ENCODE measurements around the gene KLHL9. TPM values are rescaled to one million over a fixed set of nuclear protein-coding genes. Genes with fewer than 3 reads are reported as not detected.

Gene KLHL9
- total RNA-seq, 1 experiment from 2014 or later = 8.9 TPM

DNA sequence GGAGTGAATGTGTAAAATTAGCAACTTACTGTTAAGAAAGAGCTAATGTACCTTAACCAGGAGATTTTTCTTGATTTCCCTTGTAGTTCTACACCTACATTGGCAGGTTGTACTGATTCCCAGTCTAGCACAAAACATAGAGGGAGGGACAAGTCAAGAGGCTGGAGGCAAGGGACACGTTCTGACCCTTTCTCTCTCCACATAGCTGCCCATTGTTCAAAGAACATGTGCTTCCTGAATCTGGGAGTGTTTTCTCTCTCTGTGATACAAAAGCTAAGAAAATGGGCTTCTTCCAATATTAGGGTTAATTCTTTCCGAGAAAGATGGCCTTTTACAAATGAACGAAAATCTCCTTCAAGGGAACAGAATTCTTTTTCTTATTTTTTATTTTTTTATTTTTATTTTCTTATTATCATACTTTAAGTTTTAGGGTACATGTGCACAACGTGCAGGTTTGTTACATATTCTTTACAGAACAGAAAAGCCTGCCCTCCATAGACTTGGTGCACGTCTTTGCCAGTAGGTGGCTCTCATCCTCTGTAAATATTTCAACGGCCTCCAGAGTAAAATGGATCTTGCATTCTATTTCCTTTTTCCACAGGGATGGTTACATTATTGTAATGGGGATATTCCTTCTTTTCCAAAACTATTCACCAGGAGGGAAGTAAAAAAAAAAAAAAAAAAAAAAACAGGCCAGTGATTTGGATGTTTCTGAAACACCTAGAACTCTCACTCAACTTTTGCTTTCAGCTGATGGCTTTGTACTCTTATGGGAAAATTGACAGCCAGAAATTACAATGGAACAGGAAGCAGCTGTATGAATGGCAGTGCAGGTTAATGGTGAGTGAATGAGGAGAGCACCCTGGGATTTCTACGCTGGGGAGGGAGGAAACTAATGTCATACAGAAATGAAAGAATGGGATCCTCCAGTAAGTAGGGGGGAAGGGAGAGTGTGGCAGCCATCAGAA, 17.0 kb downstream of the KLHL9 start:
- BruUV-seq (replicated peaks) = no TSS peak
- ChIA-PET POLR2A (ENCODE audit: low non-redundant PET) (no interaction called here), CTCF (interaction anchor here (0.6 to 0.7 kb wide), 2 partner anchors 137 to 470 kb away, joined by 5 to 9 read pairs; no protein-coding TSS in a partner anchor)
- no peak for TF ChIP-seq EZH2 (IDR thresholded peaks at IDR 0.05; ENCODE audit: borderline replicate concordance, low read depth, low read length, poor library complexity, severe bottlenecking)
- TF ChIP-seq, protein P1, sequence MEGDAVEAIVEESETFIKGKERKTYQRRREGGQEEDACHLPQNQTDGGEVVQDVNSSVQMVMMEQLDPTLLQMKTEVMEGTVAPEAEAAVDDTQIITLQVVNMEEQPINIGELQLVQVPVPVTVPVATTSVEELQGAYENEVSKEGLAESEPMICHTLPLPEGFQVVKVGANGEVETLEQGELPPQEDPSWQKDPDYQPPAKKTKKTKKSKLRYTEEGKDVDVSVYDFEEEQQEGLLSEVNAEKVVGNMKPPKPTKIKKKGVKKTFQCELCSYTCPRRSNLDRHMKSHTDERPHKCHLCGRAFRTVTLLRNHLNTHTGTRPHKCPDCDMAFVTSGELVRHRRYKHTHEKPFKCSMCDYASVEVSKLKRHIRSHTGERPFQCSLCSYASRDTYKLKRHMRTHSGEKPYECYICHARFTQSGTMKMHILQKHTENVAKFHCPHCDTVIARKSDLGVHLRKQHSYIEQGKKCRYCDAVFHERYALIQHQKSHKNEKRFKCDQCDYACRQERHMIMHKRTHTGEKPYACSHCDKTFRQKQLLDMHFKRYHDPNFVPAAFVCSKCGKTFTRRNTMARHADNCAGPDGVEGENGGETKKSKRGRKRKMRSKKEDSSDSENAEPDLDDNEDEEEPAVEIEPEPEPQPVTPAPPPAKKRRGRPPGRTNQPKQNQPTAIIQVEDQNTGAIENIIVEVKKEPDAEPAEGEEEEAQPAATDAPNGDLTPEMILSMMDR (conservative IDR thresholded peaks at IDR 0.05; ENCODE audit: low read depth, low read length) = peak; percentile 57
- Histone ChIP-seq H3K9me3 (ENCODE audit: low read depth, low read length, poor library complexity, severe bottlenecking) (no peaks in the 10 kb centered on the region), H3K4me1 (ENCODE audit: insufficient read depth, low read length, poor library complexity, severe bottlenecking) (no peaks in the 10 kb centered on the region), H3K27ac (ENCODE audit: low read depth, low read length, poor library complexity, severe bottlenecking) (no peak overlapping the region), H3K36me3 (ENCODE audit: insufficient read depth, low read length, poor library complexity, severe bottlenecking) (no peaks in the 10 kb centered on the region), H3K4me3 (ENCODE audit: low read depth, low read length, poor library complexity, severe bottlenecking) (no peak overlapping the region), H3K27me3 (replicated peaks; ENCODE audit: insufficient read depth, low read depth, low read length, poor library complexity) (peaks cover 6% of the 10 kb centered on the region)
- intact Hi-C loops (cut with micrococcal nuclease; ENCODE audit: unreplicated experiment) = loop anchor here (5.0 kb wide), 2 partner anchors 139 to 469 kb away; no protein-coding TSS in a partner anchor
- peak; percentile 33 for DNase-seq (ENCODE audit: low spot score)

DNA sequence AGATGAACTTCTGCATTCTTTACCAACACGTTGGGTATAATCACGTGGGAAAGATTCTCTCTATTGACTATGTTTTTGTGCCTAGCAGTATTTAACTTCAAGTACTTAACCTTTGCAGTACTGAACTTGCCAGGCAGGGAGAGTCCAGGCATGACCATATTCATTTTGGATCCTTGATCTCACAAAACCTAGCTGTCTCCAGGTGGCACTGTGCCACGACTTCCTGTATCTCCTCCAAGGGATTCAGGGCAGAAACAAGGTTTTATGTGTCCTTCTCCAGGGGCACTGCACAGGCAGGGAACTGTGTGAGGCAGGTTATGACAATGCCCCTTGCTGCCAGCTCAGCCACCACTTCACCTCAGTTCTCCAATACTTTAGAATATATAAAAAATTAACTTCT, 18.3 kb downstream of the KLHL9 start:
- Histone ChIP-seq H3K27me3 (replicated peaks; ENCODE audit: insufficient read depth, low read depth, low read length, poor library complexity) (peaks cover 6% of the 10 kb centered on the region), H3K4me1 (ENCODE audit: insufficient read depth, low read length, poor library complexity, severe bottlenecking) (no peaks in the 10 kb centered on the region), H3K36me3 (ENCODE audit: insufficient read depth, low read length, poor library complexity, severe bottlenecking) (no peaks in the 10 kb centered on the region), H3K4me3 (ENCODE audit: low read depth, low read length, poor library complexity, severe bottlenecking) (no peak overlapping the region), H3K27ac (ENCODE audit: low read depth, low read length, poor library complexity, severe bottlenecking) (no peak overlapping the region), H3K9me3 (ENCODE audit: low read depth, low read length, poor library complexity, severe bottlenecking) (no peaks in the 10 kb centered on the region)
- TF ChIP-seq EZH2 (IDR thresholded peaks at IDR 0.05; ENCODE audit: borderline replicate concordance, low read depth, low read length, poor library complexity, severe bottlenecking) = no peak
- TF ChIP-seq, protein P1 (conservative IDR thresholded peaks at IDR 0.05; ENCODE audit: low read depth, low read length) = no peak
- BruUV-seq (replicated peaks) = no TSS peak
- POLR2A ChIA-PET (ENCODE audit: low non-redundant PET) = no interaction called here
- DNase-seq (ENCODE audit: low spot score) = no peak
- intact Hi-C loops (cut with micrococcal nuclease; ENCODE audit: unreplicated experiment) = loop anchor here (5.0 kb wide), 2 partner anchors 140 to 470 kb away; no protein-coding TSS in a partner anchor
- CTCF ChIA-PET = no interaction called here

DNA sequence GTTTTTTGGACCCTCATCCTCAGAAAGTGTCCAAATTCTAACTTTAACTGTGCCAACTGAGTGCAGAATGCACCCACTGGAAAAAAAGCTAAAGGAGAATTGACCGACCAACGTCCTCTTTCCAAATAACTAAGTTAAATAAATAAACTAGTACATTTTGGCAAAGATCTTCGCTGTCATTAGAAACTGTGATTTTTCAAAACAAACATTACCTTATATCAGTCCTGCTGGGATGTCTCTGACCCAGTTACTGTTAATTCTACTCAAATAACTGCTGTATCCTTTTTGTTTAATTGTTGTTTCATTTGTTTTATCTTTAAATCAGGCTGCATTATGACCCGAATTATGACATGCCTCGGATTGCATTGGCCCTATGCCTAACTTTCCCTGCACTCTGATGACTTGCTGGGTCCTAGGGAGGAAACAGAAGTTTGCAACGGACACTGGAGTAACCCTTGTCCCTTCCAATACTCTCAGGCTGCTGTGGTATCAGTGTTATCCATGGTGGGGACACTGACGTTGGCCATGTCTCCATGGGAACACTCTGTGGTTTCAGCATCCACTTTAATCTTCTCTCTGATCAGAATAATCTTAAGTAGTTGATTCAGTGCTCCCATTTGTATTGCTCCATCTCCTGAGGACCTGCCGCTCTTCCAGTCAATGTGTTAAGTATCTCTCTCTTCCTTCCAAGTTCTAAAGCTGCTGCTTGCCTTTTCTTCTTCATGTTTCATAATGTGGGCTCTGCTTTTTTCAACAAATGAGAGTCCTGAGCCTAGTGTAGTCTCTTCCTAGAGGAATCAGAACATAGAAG, 19.0 kb downstream of the KLHL9 start:
- H3K9me3 ChIP-seq (ENCODE audit: low read depth, low read length, poor library complexity, severe bottlenecking) = no peaks in the 10 kb centered on the region
- no peak for DNase-seq (ENCODE audit: low spot score)
- no peak overlapping the region for H3K4me3 ChIP-seq (ENCODE audit: low read depth, low read length, poor library complexity, severe bottlenecking)
- BruUV-seq (replicated peaks) = no TSS peak
- TF ChIP-seq, protein P1 (conservative IDR thresholded peaks at IDR 0.05; ENCODE audit: low read depth, low read length) = no peak
- no peak for TF ChIP-seq EZH2 (IDR thresholded peaks at IDR 0.05; ENCODE audit: borderline replicate concordance, low read depth, low read length, poor library complexity, severe bottlenecking)
- ChIA-PET CTCF (no interaction called here), POLR2A (ENCODE audit: low non-redundant PET) (no interaction called here)
- intact Hi-C loops (cut with micrococcal nuclease; ENCODE audit: unreplicated experiment) = loop anchor here (5.0 kb wide), 2 partner anchors 141 to 471 kb away; no protein-coding TSS in a partner anchor
- H3K36me3 ChIP-seq (ENCODE audit: insufficient read depth, low read length, poor library complexity, severe bottlenecking) = no peaks in the 10 kb centered on the region
- peaks cover 6% of the 10 kb centered on the region for H3K27me3 ChIP-seq (replicated peaks; ENCODE audit: insufficient read depth, low read depth, low read length, poor library complexity)
- H3K27ac ChIP-seq (ENCODE audit: low read depth, low read length, poor library complexity, severe bottlenecking) = no peak overlapping the region
- H3K4me1 ChIP-seq (ENCODE audit: insufficient read depth, low read length, poor library complexity, severe bottlenecking) = no peaks in the 10 kb centered on the region

Measured in A673 (cell line).